GM12878 (cell line): ENCODE measurements around the gene CTNNA2. TPM values are rescaled to one million over a fixed set of nuclear protein-coding genes. Genes with fewer than 3 reads are reported as not detected.

ENCODE experiments used
- ATAC-seq: fragments of 200-7000 bp; cut with Tn5 transposase; 3 replicates; pipeline ENCODE4 v1.9.1; 2020; ENCODE audit warnings: mild to moderate bottlenecking, moderate library complexity
- BruUV-seq: library from RNA; stranded (reverse); fragments of 400-500 nt; replicated peaks from 2 replicates; lab custom pipeline; 2021; lab: Mats Ljungman, UMichigan
- CTCF ChIA-PET: fragments of 300-600 bp; sonication (Branson Sonifier 250); formaldehyde crosslinking; extraction: SDS; loops from one replicate; lab custom pipeline; 2021; ENCODE audit warnings: inconsistent platforms; lab: Yijun Ruan, JAX
- POLR2A ChIA-PET: fragments of 350-600 bp; formaldehyde crosslinking; extraction: SDS; loops from one replicate; lab custom pipeline; 2021; ENCODE audit warnings: inconsistent platforms; lab: Charles Lee
- RAD21 ChIA-PET: fragments of 300-600 bp; sonication (Branson Sonifier 250); formaldehyde crosslinking; loops from one replicate; lab custom pipeline; 2023; ENCODE audit warnings: antibody characterized with exemption; ENCODE audit not compliant: unreplicated experiment; lab: Charles Lee
- SMC1A ChIA-PET: fragments of 300-600 bp; sonication (Branson Sonifier 250); formaldehyde crosslinking; loops from one replicate; lab custom pipeline; 2023; ENCODE audit not compliant: unreplicated experiment, uncharacterized antibody; lab: Charles Lee
- DNase-seq: peaks from one replicate; pipeline ENCODE4 v3.0.0-alpha.2; 2011; ENCODE audit warnings: low read depth, low spot score
- FAIRE-seq: peaks from 3 replicates; lab custom pipeline; 2011; peaks lifted over from hg19 to GRCh38; lab: Jason Lieb, UNC
- H2AFZ ChIP-seq: 2 replicates; pipeline ENCODE4 v1.6.0; 2011; ENCODE audit warnings: low read depth, low read length, control low read depth; ENCODE audit not compliant: control insufficient read depth
- H3K27ac ChIP-seq: 2 replicates; pipeline ENCODE4 v1.5.1; 2011; ENCODE audit warnings: control low read depth; ENCODE audit not compliant: control insufficient read depth, insufficient read depth
- H3K27me3 ChIP-seq, 2 experiments: replicated peaks in 1 of 2; 2 replicates each; pipeline versions ENCODE4 v1.6.0 to v1.6.1; 2011; ENCODE audit warnings: low read length in 1 of 2; ENCODE audit not compliant: control insufficient read depth in 2 of 2, insufficient read depth in 2 of 2
- H3K36me3 ChIP-seq, 2 experiments: 2 replicates each; pipeline ENCODE4 v1.5.1; 2011; ENCODE audit warnings: low read length in 1 of 2; ENCODE audit not compliant: control insufficient read depth in 2 of 2, insufficient read depth in 2 of 2
- H3K4me1 ChIP-seq: 2 replicates; pipeline ENCODE4 v1.6.1; 2011; ENCODE audit warnings: mild to moderate bottlenecking, low read length, moderate library complexity, mixed read lengths; ENCODE audit not compliant: control insufficient read depth, insufficient read depth
- H3K4me2 ChIP-seq: 2 replicates; pipeline ENCODE4 v1.6.0; 2011; ENCODE audit warnings: control low read depth; ENCODE audit not compliant: control insufficient read depth, insufficient read depth
- H3K4me3 ChIP-seq: fragments of 200-600 bp; sonication (generic); 2 replicates; pipeline ENCODE4 v1.5.1; 2016
- H3K79me2 ChIP-seq: 2 replicates; pipeline ENCODE4 v1.6.0; 2011; ENCODE audit warnings: low read length; ENCODE audit not compliant: control insufficient read depth, insufficient read depth
- H3K9ac ChIP-seq: 2 replicates; pipeline ENCODE4 v1.8.0; 2011; ENCODE audit warnings: low read length, control low read depth, mixed read lengths; ENCODE audit not compliant: control insufficient read depth, insufficient read depth
- H3K9me3 ChIP-seq: replicated peaks from 3 replicates; pipeline ENCODE4 v1.5.1; 2011; ENCODE audit warnings: mild to moderate bottlenecking, low read length; ENCODE audit not compliant: control insufficient read depth, insufficient read depth
- H4K20me1 ChIP-seq: 2 replicates; pipeline ENCODE4 v1.6.0; 2011; ENCODE audit not compliant: control insufficient read depth, insufficient read depth
- ASH2L ChIP-seq: fragments of 300-600, 200-600 bp; sonication (generic); IDR thresholded peaks from 2 replicates; pipeline ENCODE4 v1.6.1; 2017; ENCODE audit warnings: low read depth, mild to moderate bottlenecking, borderline replicate concordance
- ATF2 ChIP-seq: IDR thresholded peaks from 2 replicates; pipeline ENCODE4 v1.6.1; 2012; ENCODE audit warnings: low read length, inconsistent platforms
- JUNB ChIP-seq: IDR thresholded peaks from 2 replicates; pipeline ENCODE4 v1.6.1; 2016; ENCODE audit warnings: antibody characterized with exemption, mild to moderate bottlenecking
- MTA2 ChIP-seq: fragments of 450-650 bp; IDR thresholded peaks from 2 replicates; pipeline ENCODE4 v1.6.1; 2016; ENCODE audit warnings: low read depth, mild to moderate bottlenecking, moderate library complexity
- NR2C1 ChIP-seq: fragments of 450-650 bp; IDR thresholded peaks from 2 replicates; pipeline ENCODE4 v1.6.1; 2017; ENCODE audit warnings: antibody characterized with exemption, mild to moderate bottlenecking, moderate library complexity
- RBBP5 ChIP-seq: fragments of 200-600 bp; sonication (generic); conservative IDR thresholded peaks from 2 replicates; pipeline ENCODE4 v1.6.1; 2016
- ZBTB4 ChIP-seq: fragments of 450-650 bp; formaldehyde crosslinking; IDR thresholded peaks from 2 replicates; pipeline ENCODE4 v1.4.0; 2022; ENCODE audit warnings: mild to moderate bottlenecking, moderate library complexity
- WGBS: methylation state at CpG from one replicate; pipeline ENCODE4 v1.1.6; 2016; ENCODE audit warnings: low lambda C conversion rate; ENCODE audit not compliant: insufficient replicate concordance, insufficient coverage; ENCODE audit errors: missing lambda C conversion rate; 5-methylcytosine and 5-hydroxymethylcytosine counted together
- in situ Hi-C: fragments of 300-500 bp; cut with MboI; formaldehyde crosslinking; loops from 9 replicates; pipeline ENCODE4 v1.14.3; 2018; ENCODE audit warnings: mixed read lengths
- intact Hi-C: fragments of 100-400 bp; cut with micrococcal nuclease; formaldehyde crosslinking; loops from one replicate; pipeline ENCODE4 v1.14.2; 2022; ENCODE audit not compliant: unreplicated experiment
- polyA plus RNA-seq, 11 experiments: library from polyadenylated mRNA; depleted of rRNA in 4 of 11; unstranded in 6 of 11; stranded (reverse) in 5 of 11; fragments of >200 nt; fragmentation: Nextera tagmentation in 4 of 11; fragmentation: Illumina TruSeq in 1 of 11; extraction: Ambion mirVana in 4 of 11; extraction: Trizol in 1 of 11; gene quantifications; 1 replicate in 1 of 11; 2 replicates in 10 of 11; pipeline versions ENCODE4 v1.2.1 to v1.2.3, GENCODE V29; 2011 to 2016; ENCODE audit warnings: inconsistent platforms in 2 of 11, missing spikeins in 2 of 11, low read depth in 1 of 11
- total RNA-seq, 4 experiments: library from RNA; depleted of rRNA in 3 of 4; stranded (reverse); fragments of >200 nt in 3 of 4; fragmentation: Illumina TruSeq in 1 of 4; extraction: Trizol in 1 of 4; gene quantifications; 2 replicates each; pipeline versions ENCODE4 v1.2.1 to v1.2.3, GENCODE V29; 2013 to 2021

The CTNNA2 gene
- total and polyA plus RNA-seq, 10 of the 15 experiments (the other 5 are each of a cell fraction or from before 2014, with no cell fraction given): 2.4 to 36.2 (median 6.6) TPM

GRCh38 chr2:79849949-79850348 lies 337.1 kb downstream of the CTNNA2 start:
- no peaks in the 10 kb centered on the region for H3K36me3 ChIP-seq
- CTCF ChIA-PET: no interaction called here
- no peak overlapping the region for H3K9ac ChIP-seq
- no peaks in the 10 kb centered on the region for H3K79me2 ChIP-seq
- no peak overlapping the region for H3K27ac ChIP-seq
- TF ChIP-seq ZBTB4 (CRISPR knock-in tag) (no peak), JUNB (no peak), MTA2 (no peak), RBBP5 (no peak), ATF2 (no peak), ASH2L (no peak), NR2C1 (no peak)
- no peaks in the 10 kb centered on the region for H3K9me3 ChIP-seq
- H3K4me3 ChIP-seq: no peak overlapping the region
- no TSS peak for BruUV-seq
- DNase-seq (no peak), ATAC-seq (no peak), FAIRE-seq (no peak)
- no peaks in the 10 kb centered on the region for H3K4me1 ChIP-seq
- intact Hi-C loops (no loop called here), in situ Hi-C loops (loop anchor here (25.0 kb wide), 1 partner anchor 813 kb away; the partner anchor contains the start of gene REG3G)
- RAD21 ChIA-PET: no interaction called here
- no peak overlapping the region for H2AFZ ChIP-seq
- POLR2A ChIA-PET: no interaction called here
- no peak overlapping the region for H3K4me2 ChIP-seq
- SMC1A ChIA-PET: no interaction called here
- H3K27me3 ChIP-seq: no peaks in the 10 kb centered on the region; a peak in 1 of 4 replicates
- no CpG with 5 or more reads among the region's 1 CpG for WGBS
- H4K20me1 ChIP-seq: no peaks in the 10 kb centered on the region
